GM12892 (cell line): ENCODE results near the gene TUBGCP3.

Experiments
- POLR2A ChIP-seq: IDR thresholded peaks from 2 replicates; pipeline ENCODE4 v1.6.1; 2011; ENCODE audit warnings: low read depth, low read length, control low read depth
- POLR2AphosphoS5 ChIP-seq: IDR thresholded peaks from 2 replicates; pipeline ENCODE4 v1.6.1; 2011; ENCODE audit warnings: low read depth, low read length, control low read depth
- TAF1 ChIP-seq: IDR thresholded peaks from 2 replicates; pipeline ENCODE4 v1.6.1; 2011; ENCODE audit warnings: low read depth, mild to moderate bottlenecking, control low read depth, low read length, borderline replicate concordance

DNA sequence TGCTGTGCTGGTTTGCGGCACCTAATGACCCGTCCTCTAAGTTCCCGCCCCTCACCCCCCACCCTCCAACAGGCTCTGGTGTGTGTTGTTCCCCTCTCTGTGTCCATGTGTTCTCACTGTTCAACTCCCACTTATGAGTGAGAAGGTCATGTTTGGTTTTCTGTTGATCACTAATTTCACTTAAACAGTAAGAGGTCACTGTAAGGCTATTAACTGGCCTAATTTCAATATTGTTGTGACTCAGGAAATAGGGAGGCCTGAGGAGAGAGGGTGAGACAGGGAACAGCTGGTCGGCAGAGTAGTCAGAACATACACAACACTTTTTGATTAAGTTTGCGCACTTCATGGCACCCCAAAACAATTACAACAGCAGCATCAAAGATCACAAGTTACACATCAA, 15.6 kb downstream of the TUBGCP3 start:
- no peak for TF ChIP-seq POLR2AphosphoS5
- no peak for TF ChIP-seq TAF1
- no peak for TF ChIP-seq POLR2A
